ENCODE data around the gene NTN3. TPM values are rescaled to one million over a fixed set of nuclear protein-coding genes. Genes with fewer than 3 reads are reported as not detected.

The NTN3 gene
- total and polyA plus RNA-seq, 10 donors, result 0.03 to 0.28 (median 0.13) TPM; not detected in 5

DNA sequence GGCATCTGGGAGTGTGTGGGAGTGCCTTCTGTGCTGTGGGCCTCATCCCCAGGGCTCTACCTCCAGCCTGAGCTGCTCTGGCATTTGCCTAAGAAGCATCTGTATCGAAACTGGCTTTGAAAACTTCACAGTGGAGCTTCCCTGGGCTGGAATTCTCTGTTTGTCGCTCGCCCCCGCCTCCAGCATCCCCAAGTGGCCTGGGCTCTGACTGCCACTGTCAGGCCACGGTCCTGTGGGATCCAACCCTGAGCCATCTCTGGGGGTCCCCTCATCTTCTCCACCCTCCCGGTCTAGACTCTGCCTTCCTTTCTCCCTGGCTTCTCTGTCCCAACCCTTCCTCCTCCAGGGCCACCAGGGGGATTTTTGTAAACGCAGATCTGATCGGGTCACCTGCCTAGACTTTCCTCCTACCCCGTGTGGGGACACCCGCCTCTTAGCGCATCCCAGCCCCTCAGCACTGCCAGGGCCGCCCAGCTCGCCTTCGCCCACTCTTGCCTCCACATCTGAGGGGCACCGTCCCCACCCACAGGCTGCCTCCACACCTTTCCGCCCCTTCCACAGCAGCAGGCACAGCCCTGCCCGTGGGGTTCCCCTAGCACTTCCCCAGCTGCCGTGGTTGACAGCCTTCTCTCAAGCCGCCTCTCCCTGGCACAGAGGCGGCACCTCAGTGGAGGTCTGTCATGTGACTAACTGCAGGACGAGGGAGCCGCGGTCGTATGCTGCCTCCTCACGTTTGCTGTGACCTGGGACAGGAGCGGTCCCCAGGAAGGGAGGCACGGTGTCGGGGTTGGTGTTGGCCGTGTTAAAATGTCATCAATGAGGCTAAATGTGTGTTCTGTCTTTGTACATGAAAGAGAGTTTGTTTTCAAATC, 15.8 kb downstream of the NTN3 start:
- H3K36me3 ChIP-seq, result peaks cover 0 to 18% (median 0%) of the 10 kb centered on the region in 6 donors
- 36 to 46% (median 44%) methylated on average over 29 of the region's 29 CpGs for WGBS, 5 donors
- H3K27ac ChIP-seq, result peak overlapping the region in 2 of 8 donors; percentile 38 to 57
- H3K9me3 ChIP-seq, result no peaks in the 10 kb centered on the region
- intact Hi-C loops (cut with DNase I; ENCODE audit: low total_unique reads), result no loop called here
- H3K4me3 ChIP-seq, result peak overlapping the region in 1 of 8 donors; percentile 22
- DNase-seq, result peak; percentile 93
- H3K4me1 ChIP-seq, result peaks cover 7 to 61% (median 28%) of the 10 kb centered on the region in 6 donors
- no peaks in the 10 kb centered on the region for H3K27me3 ChIP-seq (replicated peaks in 1 of 7)
- TF ChIP-seq POLR2A (IDR thresholded peaks at IDR 0.05) (no peak), POLR2AphosphoS5 (IDR thresholded peaks at IDR 0.05) (peak; percentile 25 to 64 (median 63)), CTCF (IDR thresholded peaks at IDR 0.05 in 8 of 11, conservative IDR thresholded peaks at IDR 0.05 in 3 of 11) (peak in 10 of 11 experiments; percentile 11 to 63 (median 52))

DNA sequence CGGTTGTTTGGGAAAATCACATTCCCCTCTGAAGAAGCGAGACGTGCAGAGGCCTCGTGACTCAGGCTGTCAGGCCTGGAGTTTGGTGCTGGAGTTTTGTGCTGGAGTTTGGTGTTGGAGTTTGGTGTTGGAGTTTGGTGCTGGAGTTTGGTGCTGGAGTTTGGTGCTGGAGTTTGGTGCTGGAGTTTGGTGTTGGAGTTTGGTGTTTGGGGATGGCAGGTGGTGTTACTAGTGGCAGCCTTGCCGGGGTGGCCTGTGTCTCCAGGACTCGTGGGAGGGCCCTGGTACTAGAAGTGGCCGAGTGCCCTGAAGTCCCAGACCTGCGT, 16.4 kb downstream of the NTN3 start:
- 36 to 73% (median 50%) methylated on average over 5 to 8 of the region's 8 CpGs for WGBS, 5 donors
- intact Hi-C loops (cut with DNase I; ENCODE audit: low total_unique reads), result no loop called here
- Histone ChIP-seq H3K9me3 (no peaks in the 10 kb centered on the region), H3K4me3 (peak overlapping the region in 1 of 8 donors; percentile 22), H3K27ac (peak overlapping the region in 1 of 8 donors; percentile 38), H3K4me1 (peaks cover 7 to 56% (median 28%) of the 10 kb centered on the region in 6 donors), H3K36me3 (peaks cover 0 to 18% (median 0%) of the 10 kb centered on the region in 6 donors), H3K27me3 (replicated peaks in 1 of 7) (no peaks in the 10 kb centered on the region)
- no peak for DNase-seq
- no peak for TF ChIP-seq CTCF (IDR thresholded peaks at IDR 0.05 in 8 of 11, conservative IDR thresholded peaks at IDR 0.05 in 3 of 11)
- no peak for TF ChIP-seq POLR2AphosphoS5 (IDR thresholded peaks at IDR 0.05)
- TF ChIP-seq POLR2A (IDR thresholded peaks at IDR 0.05), result no peak

DNA sequence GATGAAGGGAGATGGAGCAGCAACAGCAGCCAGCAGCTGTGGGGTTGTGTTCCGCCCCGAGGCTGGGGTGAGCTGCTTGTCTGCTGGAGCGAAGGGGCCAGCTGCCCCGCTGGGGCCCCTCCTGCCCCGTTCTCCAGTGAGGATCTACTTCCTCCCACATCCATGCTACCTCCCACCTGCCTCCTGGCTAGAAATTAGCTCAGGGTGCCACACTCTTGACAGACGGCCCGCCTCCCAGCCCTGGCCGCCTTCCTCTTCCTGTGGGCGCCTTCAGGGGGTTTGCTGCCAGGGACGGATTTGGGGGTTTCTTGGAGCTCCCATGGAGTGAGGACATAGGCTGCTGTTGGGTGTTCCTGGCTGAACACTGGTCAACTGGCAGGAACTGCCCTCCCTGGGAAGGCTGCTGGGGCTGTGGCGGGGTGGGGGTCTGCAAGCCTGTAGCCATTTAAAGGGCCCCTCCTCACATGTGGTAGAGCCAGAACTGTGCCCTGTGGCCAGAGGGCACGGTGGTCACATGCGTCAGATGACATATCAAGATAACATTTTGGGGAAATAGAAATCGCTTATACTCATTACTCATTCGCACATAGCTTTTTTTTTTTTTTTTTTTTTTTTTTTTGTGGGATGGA, 16.9 kb downstream of the NTN3 start:
- WGBS, 5 donors, result 31 to 61% (median 43%) methylated on average over 9 to 15 of the region's 15 CpGs
- TF ChIP-seq CTCF (IDR thresholded peaks at IDR 0.05 in 8 of 11, conservative IDR thresholded peaks at IDR 0.05 in 3 of 11) (no peak), POLR2AphosphoS5 (IDR thresholded peaks at IDR 0.05) (no peak), POLR2A (IDR thresholded peaks at IDR 0.05) (no peak)
- no peaks in the 10 kb centered on the region for H3K9me3 ChIP-seq
- H3K4me1 ChIP-seq, result peaks cover 7 to 50% (median 27%) of the 10 kb centered on the region in 6 donors
- no peaks in the 10 kb centered on the region for H3K27me3 ChIP-seq (replicated peaks in 1 of 7)
- peaks cover 0 to 18% (median 0%) of the 10 kb centered on the region in 6 donors for H3K36me3 ChIP-seq
- intact Hi-C loops (cut with DNase I; ENCODE audit: low total_unique reads), result no loop called here
- no peak overlapping the region for H3K27ac ChIP-seq
- no peak overlapping the region for H3K4me3 ChIP-seq
- no peak for DNase-seq

DNA sequence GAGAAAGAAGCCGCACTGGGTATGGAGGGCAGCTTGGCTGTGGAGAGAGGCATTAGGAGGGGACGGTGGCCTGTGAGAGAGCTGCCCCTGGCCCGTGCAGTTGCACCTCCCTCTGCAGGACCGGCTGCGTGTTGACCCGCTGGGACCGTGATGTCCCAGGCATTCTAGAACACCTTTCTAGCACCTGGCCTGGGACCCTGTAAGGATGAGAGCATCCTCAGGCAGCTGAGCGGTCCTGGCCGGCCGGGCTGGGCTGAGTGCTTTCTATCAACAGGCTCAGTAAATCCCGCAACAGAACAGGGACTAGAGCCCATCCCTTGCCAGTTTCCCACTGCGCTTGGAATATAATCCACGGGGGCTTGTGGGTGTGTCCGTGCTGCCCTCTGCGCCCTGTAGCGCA, 18.5 kb downstream of the NTN3 start:
- no peaks in the 10 kb centered on the region for H3K27me3 ChIP-seq (replicated peaks in 1 of 7)
- H3K9me3 ChIP-seq, result no peaks in the 10 kb centered on the region
- 91 to 97% (median 96%) methylated on average over 14 to 16 of the region's 16 CpGs for WGBS, 5 donors
- intact Hi-C loops (cut with DNase I; ENCODE audit: low total_unique reads), result no loop called here
- no peak overlapping the region for H3K4me3 ChIP-seq
- H3K36me3 ChIP-seq, result peaks cover 0 to 18% (median 0%) of the 10 kb centered on the region in 6 donors
- TF ChIP-seq CTCF (IDR thresholded peaks at IDR 0.05 in 8 of 11, conservative IDR thresholded peaks at IDR 0.05 in 3 of 11), result no peak
- no peak for TF ChIP-seq POLR2A (IDR thresholded peaks at IDR 0.05)
- no peak for TF ChIP-seq POLR2AphosphoS5 (IDR thresholded peaks at IDR 0.05)
- no peak overlapping the region for H3K27ac ChIP-seq
- peaks cover 7 to 44% (median 27%) of the 10 kb centered on the region in 6 donors for H3K4me1 ChIP-seq
- no peak for DNase-seq
